GM23338 (cell line): Measurements from ENCODE around the gene CD300C. TPM values are rescaled to one million over a fixed set of nuclear protein-coding genes. Genes with fewer than 3 reads are reported as not detected.

ENCODE experiments used
- ATAC-seq: fragments of 200-7000 bp; cut with Tn5 transposase; 3 replicates; pipeline ENCODE4 v1.9.1; 2020
- DNase-seq: peaks from one replicate; pipeline ENCODE4 v3.0.0-alpha.2; 2015; ENCODE audit warnings: low spot score
- H2AFZ ChIP-seq: fragments of 200-600 bp; sonication (generic); 2 replicates; pipeline ENCODE4 v1.8.0; 2016; ENCODE audit warnings: antibody characterized with exemption, mild to moderate bottlenecking, moderate library complexity
- H3F3A ChIP-seq: fragments of 200-600 bp; sonication (generic); replicated peaks from 2 replicates; pipeline ENCODE4 v1.8.0; 2017; ENCODE audit warnings: antibody characterized with exemption, mixed run types, low read depth
- H3K27ac ChIP-seq: fragments of 200-600 bp; sonication (generic); 2 replicates; pipeline ENCODE4 v1.6.1; 2016; ENCODE audit warnings: low read depth
- H3K27me3 ChIP-seq: fragments of 200-600 bp; sonication (generic); 2 replicates; pipeline ENCODE4 v1.8.0; 2016; ENCODE audit warnings: mild to moderate bottlenecking, mixed run types, moderate library complexity; ENCODE audit not compliant: insufficient read depth
- H3K36me3 ChIP-seq: fragments of 200-600 bp; sonication (generic); 2 replicates; pipeline ENCODE4 v1.8.0; 2016; ENCODE audit warnings: mild to moderate bottlenecking; ENCODE audit not compliant: insufficient read depth
- H3K4me1 ChIP-seq: fragments of 200-600 bp; sonication (generic); 2 replicates; pipeline ENCODE4 v1.8.0; 2016; ENCODE audit warnings: mild to moderate bottlenecking, moderate library complexity; ENCODE audit not compliant: insufficient read depth
- H3K4me2 ChIP-seq: fragments of 200-600 bp; sonication (generic); 2 replicates; pipeline ENCODE4 v1.7.1; 2017; ENCODE audit warnings: mixed run types
- H3K4me3 ChIP-seq: fragments of 200-600 bp; sonication (generic); 2 replicates; pipeline ENCODE4 v1.6.1; 2016; ENCODE audit warnings: mixed run types
- H3K79me2 ChIP-seq: fragments of 200-600 bp; sonication (generic); replicated peaks from 2 replicates; pipeline ENCODE4 v1.8.0; 2017; ENCODE audit warnings: mild to moderate bottlenecking; ENCODE audit not compliant: insufficient read depth
- H3K9me2 ChIP-seq: fragments of 200-600 bp; sonication (generic); 2 replicates; pipeline ENCODE4 v1.8.0; 2017; ENCODE audit not compliant: insufficient read depth
- H4K20me1 ChIP-seq: fragments of 200-600 bp; sonication (generic); replicated peaks from 2 replicates; pipeline ENCODE4 v1.8.0; 2017; ENCODE audit warnings: mild to moderate bottlenecking; ENCODE audit not compliant: insufficient read depth
- H3K27ac Mint-ChIP-seq: 2 replicates; pipeline ENCODE4 v1.8.0; 2020; ENCODE audit warnings: inconsistent platforms, mild to moderate bottlenecking, moderate library complexity, mixed read lengths
- H3K27me3 Mint-ChIP-seq: 3 replicates; pipeline ENCODE4 v1.8.0; 2022; ENCODE audit warnings: low read depth, mild to moderate bottlenecking, moderate library complexity, mixed read lengths, inconsistent platforms; ENCODE audit not compliant: insufficient read depth, poor library complexity
- H3K36me3 Mint-ChIP-seq: 3 replicates; pipeline ENCODE4 v1.8.0; 2021; ENCODE audit warnings: low read depth, mild to moderate bottlenecking, inconsistent platforms, moderate library complexity, mixed read lengths
- H3K4me1 Mint-ChIP-seq: 3 replicates; pipeline ENCODE4 v1.8.0; 2020; ENCODE audit warnings: mild to moderate bottlenecking, inconsistent platforms, mixed read lengths
- H3K4me3 Mint-ChIP-seq: 3 replicates; pipeline ENCODE4 v1.8.0; 2021; ENCODE audit warnings: moderate library complexity, mild to moderate bottlenecking, inconsistent platforms, mixed read lengths
- H3K9me3 Mint-ChIP-seq: 3 replicates; pipeline ENCODE4 v1.8.0; 2020; ENCODE audit warnings: moderate library complexity, mild to moderate bottlenecking, inconsistent platforms, mixed read lengths
- ETS1 ChIP-seq: IDR thresholded peaks from 2 replicates; pipeline ENCODE4 v1.6.1; 2016; ENCODE audit warnings: antibody characterized with exemption
- EZH2 ChIP-seq: fragments of 200-600 bp; sonication (generic); IDR thresholded peaks from one replicate; pipeline ENCODE4 v1.8.0; 2017; ENCODE audit warnings: antibody characterized with exemption, mild to moderate bottlenecking, low read depth; ENCODE audit not compliant: unreplicated experiment
- EZH2phosphoT487 ChIP-seq: fragments of 200-600 bp; sonication (generic); IDR thresholded peaks from one replicate; pipeline ENCODE4 v1.8.1; 2018; ENCODE audit warnings: antibody characterized with exemption; ENCODE audit not compliant: unreplicated experiment
- JUNB ChIP-seq: IDR thresholded peaks from one replicate; pipeline ENCODE4 v1.6.1; 2016; ENCODE audit warnings: antibody characterized with exemption; ENCODE audit not compliant: unreplicated experiment
- NANOG ChIP-seq: IDR thresholded peaks from 2 replicates; pipeline ENCODE4 v1.6.1; 2016; ENCODE audit warnings: antibody characterized with exemption, borderline replicate concordance
- POLR2AphosphoS5 ChIP-seq: IDR thresholded peaks from 2 replicates; pipeline ENCODE4 v1.6.1; 2016; ENCODE audit warnings: antibody characterized with exemption, low read depth
- STAT1 ChIP-seq: IDR thresholded peaks from one replicate; pipeline ENCODE4 v1.6.1; 2016; ENCODE audit warnings: antibody characterized with exemption; ENCODE audit not compliant: unreplicated experiment
- ZNF331 ChIP-seq: fragments of 250-450 bp; sonication (Bioruptor Pico); IDR thresholded peaks from 2 replicates; pipeline ENCODE4 v1.5.0; 2020; ENCODE audit warnings: low read depth, mild to moderate bottlenecking, moderate library complexity
- polyA plus RNA-seq: library from polyadenylated mRNA; unstranded; fragments of >200 nt; fragmentation: Nextera tagmentation; extraction: Ambion mirVana; gene quantifications from 2 replicates; pipeline ENCODE4 v1.2.1, GENCODE V29; 2016
- total RNA-seq: library from RNA; depleted of rRNA; stranded (reverse); fragments of >200 nt; shearing (Covaris generic); gene quantifications from 2 replicates; pipeline ENCODE4 v1.2.3, GENCODE V29; 2014
- TF ChIP-seq, protein P1 (sequence below): IDR thresholded peaks from one replicate; pipeline ENCODE4 v1.6.1; 2018; ENCODE audit warnings: antibody characterized with exemption; ENCODE audit not compliant: unreplicated experiment
- TF ChIP-seq, protein P2 (sequence below): fragments of 250-450 bp; sonication (Bioruptor Pico); IDR thresholded peaks from 2 replicates; pipeline ENCODE4 v1.5.0; 2020; ENCODE audit warnings: mild to moderate bottlenecking, moderate library complexity

Gene CD300C
- total and polyA plus RNA-seq, 2 experiments from 2014 or later = not detected

DNA sequence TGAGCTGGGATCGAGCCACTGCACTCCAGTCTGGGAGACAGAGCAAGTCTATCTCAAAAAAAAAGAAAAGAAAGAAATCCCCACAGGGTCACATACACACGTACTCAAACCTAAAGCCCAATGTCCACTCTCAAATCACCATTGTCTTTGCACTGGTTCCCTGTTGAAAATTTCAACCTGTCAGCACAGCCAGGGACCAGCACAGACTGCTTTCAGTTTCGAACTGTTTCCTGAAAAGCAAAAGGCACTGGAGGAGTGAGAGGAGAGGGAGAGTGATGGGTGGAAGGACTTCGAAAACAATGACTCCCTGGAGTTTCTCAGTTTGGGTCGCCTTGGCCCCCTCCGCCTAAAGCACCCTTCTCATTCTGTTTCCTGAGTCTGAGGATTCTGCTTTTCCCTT, 9.0 kb upstream of the CD300C start (continued):
- TF ChIP-seq ZNF331 (CRISPR knock-in tag) (no peak), ETS1 (no peak), POLR2AphosphoS5 (no peak), EZH2 (no peak), NANOG (no peak), EZH2phosphoT487 (no peak), STAT1 (no peak)
- TF ChIP-seq, protein P1, sequence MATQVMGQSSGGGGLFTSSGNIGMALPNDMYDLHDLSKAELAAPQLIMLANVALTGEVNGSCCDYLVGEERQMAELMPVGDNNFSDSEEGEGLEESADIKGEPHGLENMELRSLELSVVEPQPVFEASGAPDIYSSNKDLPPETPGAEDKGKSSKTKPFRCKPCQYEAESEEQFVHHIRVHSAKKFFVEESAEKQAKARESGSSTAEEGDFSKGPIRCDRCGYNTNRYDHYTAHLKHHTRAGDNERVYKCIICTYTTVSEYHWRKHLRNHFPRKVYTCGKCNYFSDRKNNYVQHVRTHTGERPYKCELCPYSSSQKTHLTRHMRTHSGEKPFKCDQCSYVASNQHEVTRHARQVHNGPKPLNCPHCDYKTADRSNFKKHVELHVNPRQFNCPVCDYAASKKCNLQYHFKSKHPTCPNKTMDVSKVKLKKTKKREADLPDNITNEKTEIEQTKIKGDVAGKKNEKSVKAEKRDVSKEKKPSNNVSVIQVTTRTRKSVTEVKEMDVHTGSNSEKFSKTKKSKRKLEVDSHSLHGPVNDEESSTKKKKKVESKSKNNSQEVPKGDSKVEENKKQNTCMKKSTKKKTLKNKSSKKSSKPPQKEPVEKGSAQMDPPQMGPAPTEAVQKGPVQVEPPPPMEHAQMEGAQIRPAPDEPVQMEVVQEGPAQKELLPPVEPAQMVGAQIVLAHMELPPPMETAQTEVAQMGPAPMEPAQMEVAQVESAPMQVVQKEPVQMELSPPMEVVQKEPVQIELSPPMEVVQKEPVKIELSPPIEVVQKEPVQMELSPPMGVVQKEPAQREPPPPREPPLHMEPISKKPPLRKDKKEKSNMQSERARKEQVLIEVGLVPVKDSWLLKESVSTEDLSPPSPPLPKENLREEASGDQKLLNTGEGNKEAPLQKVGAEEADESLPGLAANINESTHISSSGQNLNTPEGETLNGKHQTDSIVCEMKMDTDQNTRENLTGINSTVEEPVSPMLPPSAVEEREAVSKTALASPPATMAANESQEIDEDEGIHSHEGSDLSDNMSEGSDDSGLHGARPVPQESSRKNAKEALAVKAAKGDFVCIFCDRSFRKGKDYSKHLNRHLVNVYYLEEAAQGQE = no peak

- DNase-seq = no peak
- ATAC-seq = no peak
- H4K20me1 ChIP-seq = no peaks in the 10 kb centered on the region
- Mint-ChIP-seq H3K27me3 (peaks cover 9% of the 10 kb centered on the region), H3K36me3 (peaks cover 4% of the 10 kb centered on the region), H3K4me1 (peaks cover 5% of the 10 kb centered on the region; the same call in 1 of the 3 replicates), H3K9me3 (peaks cover 10% of the 10 kb centered on the region), H3K27ac (no peak overlapping the region), H3K4me3 (no peak overlapping the region)
- H3K4me2 ChIP-seq = no peak overlapping the region
- H2AFZ ChIP-seq = no peak overlapping the region
- no peaks in the 10 kb centered on the region for H3F3A ChIP-seq
- H3K27me3 ChIP-seq = no peaks in the 10 kb centered on the region
- no peaks in the 10 kb centered on the region for H3K4me1 ChIP-seq
- H3K36me3 ChIP-seq = no peaks in the 10 kb centered on the region
- H3K27ac ChIP-seq = no peak overlapping the region
- no peak overlapping the region for H3K4me3 ChIP-seq
- no peaks in the 10 kb centered on the region for H3K9me2 ChIP-seq
- H3K79me2 ChIP-seq = no peaks in the 10 kb centered on the region
- TF ChIP-seq, protein P2, sequence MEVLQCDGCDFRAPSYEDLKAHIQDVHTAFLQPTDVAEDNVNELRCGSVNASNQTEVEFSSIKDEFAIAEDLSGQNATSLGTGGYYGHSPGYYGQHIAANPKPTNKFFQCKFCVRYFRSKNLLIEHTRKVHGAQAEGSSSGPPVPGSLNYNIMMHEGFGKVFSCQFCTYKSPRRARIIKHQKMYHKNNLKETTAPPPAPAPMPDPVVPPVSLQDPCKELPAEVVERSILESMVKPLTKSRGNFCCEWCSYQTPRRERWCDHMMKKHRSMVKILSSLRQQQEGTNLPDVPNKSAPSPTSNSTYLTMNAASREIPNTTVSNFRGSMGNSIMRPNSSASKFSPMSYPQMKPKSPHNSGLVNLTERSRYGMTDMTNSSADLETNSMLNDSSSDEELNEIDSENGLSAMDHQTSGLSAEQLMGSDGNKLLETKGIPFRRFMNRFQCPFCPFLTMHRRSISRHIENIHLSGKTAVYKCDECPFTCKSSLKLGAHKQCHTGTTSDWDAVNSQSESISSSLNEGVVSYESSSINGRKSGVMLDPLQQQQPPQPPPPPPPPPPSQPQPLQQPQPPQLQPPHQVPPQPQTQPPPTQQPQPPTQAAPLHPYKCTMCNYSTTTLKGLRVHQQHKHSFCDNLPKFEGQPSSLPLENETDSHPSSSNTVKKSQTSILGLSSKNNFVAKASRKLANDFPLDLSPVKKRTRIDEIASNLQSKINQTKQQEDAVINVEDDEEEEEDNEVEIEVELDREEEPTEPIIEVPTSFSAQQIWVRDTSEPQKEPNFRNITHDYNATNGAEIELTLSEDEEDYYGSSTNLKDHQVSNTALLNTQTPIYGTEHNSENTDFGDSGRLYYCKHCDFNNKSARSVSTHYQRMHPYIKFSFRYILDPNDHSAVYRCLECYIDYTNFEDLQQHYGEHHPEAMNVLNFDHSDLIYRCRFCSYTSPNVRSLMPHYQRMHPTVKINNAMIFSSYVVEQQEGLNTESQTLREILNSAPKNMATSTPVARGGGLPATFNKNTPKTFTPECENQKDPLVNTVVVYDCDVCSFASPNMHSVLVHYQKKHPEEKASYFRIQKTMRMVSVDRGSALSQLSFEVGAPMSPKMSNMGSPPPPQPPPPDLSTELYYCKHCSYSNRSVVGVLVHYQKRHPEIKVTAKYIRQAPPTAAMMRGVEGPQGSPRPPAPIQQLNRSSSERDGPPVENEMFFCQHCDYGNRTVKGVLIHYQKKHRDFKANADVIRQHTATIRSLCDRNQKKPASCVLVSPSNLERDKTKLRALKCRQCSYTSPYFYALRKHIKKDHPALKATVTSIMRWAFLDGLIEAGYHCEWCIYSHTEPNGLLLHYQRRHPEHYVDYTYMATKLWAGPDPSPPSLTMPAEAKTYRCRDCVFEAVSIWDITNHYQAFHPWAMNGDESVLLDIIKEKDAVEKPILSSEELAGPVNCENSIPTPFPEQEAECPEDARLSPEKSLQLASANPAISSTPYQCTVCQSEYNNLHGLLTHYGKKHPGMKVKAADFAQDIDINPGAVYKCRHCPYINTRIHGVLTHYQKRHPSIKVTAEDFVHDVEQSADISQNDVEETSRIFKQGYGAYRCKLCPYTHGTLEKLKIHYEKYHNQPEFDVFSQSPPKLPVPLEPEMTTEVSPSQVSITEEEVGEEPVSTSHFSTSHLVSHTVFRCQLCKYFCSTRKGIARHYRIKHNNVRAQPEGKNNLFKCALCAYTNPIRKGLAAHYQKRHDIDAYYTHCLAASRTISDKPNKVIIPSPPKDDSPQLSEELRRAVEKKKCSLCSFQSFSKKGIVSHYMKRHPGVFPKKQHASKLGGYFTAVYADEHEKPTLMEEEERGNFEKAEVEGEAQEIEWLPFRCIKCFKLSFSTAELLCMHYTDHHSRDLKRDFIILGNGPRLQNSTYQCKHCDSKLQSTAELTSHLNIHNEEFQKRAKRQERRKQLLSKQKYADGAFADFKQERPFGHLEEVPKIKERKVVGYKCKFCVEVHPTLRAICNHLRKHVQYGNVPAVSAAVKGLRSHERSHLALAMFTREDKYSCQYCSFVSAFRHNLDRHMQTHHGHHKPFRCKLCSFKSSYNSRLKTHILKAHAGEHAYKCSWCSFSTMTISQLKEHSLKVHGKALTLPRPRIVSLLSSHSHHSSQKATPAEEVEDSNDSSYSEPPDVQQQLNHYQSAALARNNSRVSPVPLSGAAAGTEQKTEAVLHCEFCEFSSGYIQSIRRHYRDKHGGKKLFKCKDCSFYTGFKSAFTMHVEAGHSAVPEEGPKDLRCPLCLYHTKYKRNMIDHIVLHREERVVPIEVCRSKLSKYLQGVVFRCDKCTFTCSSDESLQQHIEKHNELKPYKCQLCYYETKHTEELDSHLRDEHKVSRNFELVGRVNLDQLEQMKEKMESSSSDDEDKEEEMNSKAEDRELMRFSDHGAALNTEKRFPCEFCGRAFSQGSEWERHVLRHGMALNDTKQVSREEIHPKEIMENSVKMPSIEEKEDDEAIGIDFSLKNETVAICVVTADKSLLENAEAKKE (CRISPR knock-in tag) = no peak
- no peak for TF ChIP-seq NANOG
- TF ChIP-seq EZH2phosphoT487 = no peak
- TF ChIP-seq JUNB = no peak
- TF ChIP-seq ZNF331 (CRISPR knock-in tag) = no peak
- no peak for TF ChIP-seq ETS1
Observed at GRCh38 chr17:74552037-74552436, 6.1 kb upstream of the CD300C start.
